K562 (cell line): ENCODE results near the gene FBXO17. TPM values are rescaled to one million over a fixed set of nuclear protein-coding genes. Genes with fewer than 3 reads are reported as not detected.

Experiments used
- DIDO1 ChIP-seq: fragments of 450-650 bp; IDR thresholded peaks from 2 replicates; pipeline ENCODE4 v1.6.1; 2016; ENCODE audit warnings: low read depth, missing biosample characterization, missing genetic modification characterization
- NR3C1 ChIP-seq: sonication (generic); formaldehyde crosslinking; IDR thresholded peaks from 2 replicates; pipeline ENCODE4 v1.8.1; 2022; ENCODE audit warnings: missing genetic modification reagents
- RBM39 ChIP-seq: fragments of 200-400 bp; formaldehyde crosslinking; optimal IDR thresholded peaks from 2 replicates; pipeline ENCODE3; 2018; ENCODE audit warnings: low read depth, low read length
- ZKSCAN8 ChIP-seq: fragments of 200-800 bp; sonication (Bioruptor generic); IDR thresholded peaks from 2 replicates; pipeline ENCODE4 v1.6.1; 2016; ENCODE audit warnings: missing genetic modification characterization, missing compliant biosample characterization
- polyA plus RNA-seq, 8 experiments: library from polyadenylated mRNA; depleted of rRNA in 4 of 8; stranded (reverse) in 5 of 8; unstranded in 3 of 8; fragments of >200 nt; fragmentation: Nextera tagmentation in 2 of 8; fragmentation: Illumina TruSeq in 1 of 8; extraction: Ambion mirVana in 2 of 8; extraction: Trizol in 1 of 8; gene quantifications; 2 replicates each; pipeline versions ENCODE4 v1.2.1 to v1.2.3, GENCODE V29; 2011 to 2014; ENCODE audit warnings: inconsistent platforms in 1 of 8, missing spikeins in 1 of 8
- total RNA-seq, 7 experiments: library from RNA; depleted of rRNA in 6 of 7; stranded (reverse); fragments of >200 nt in 6 of 7; fragmentation: Illumina TruSeq in 2 of 7; extraction: Trizol in 2 of 7; gene quantifications; 2 replicates each; pipeline versions ENCODE4 v1.2.1 to v1.2.3, GENCODE V29; 2011 to 2021; ENCODE audit warnings: low replicate concordance in 1 of 7
- TF ChIP-seq, protein P1 (sequence below): fragments of 250-450 bp; sonication (Bioruptor Pico); IDR thresholded peaks from 2 replicates; pipeline ENCODE4 v1.5.0; 2021; ENCODE audit warnings: mild to moderate bottlenecking, borderline replicate concordance
- TF ChIP-seq, protein P2 (sequence below): IDR thresholded peaks from 3 replicates; pipeline ENCODE4 v1.6.1; 2011; ENCODE audit warnings: borderline replicate concordance, mild to moderate bottlenecking, moderate library complexity; ENCODE audit not compliant: insufficient read length; ENCODE audit errors: extremely low read depth

Gene FBXO17
- total and polyA plus RNA-seq, 9 of the 15 experiments (the other 6 are each of a cell fraction or from before 2014, with no cell fraction given), result 4.1 to 27.1 (median 19.0) TPM

DNA sequence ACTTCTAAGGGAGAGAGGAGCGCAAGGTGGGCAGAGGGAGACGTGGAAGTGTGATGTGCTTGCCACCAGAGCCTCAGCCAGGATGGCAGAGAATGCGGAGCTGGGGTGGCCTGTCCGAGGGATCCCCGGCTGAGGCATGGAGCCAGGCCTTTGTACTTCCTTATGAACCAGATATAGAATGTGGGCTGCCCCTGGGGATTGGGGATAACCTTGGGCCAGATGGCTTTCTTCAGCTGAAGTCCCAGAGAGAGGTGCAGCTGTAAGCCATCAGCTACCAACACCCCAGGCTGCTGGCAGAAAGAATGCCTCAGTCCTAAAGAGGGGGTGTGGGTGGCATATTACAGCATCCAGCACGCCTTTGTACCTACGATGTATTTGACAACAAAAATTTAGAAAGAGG lies 25.5 kb upstream of the FBXO17 start (continued):
- TF ChIP-seq, protein P1, sequence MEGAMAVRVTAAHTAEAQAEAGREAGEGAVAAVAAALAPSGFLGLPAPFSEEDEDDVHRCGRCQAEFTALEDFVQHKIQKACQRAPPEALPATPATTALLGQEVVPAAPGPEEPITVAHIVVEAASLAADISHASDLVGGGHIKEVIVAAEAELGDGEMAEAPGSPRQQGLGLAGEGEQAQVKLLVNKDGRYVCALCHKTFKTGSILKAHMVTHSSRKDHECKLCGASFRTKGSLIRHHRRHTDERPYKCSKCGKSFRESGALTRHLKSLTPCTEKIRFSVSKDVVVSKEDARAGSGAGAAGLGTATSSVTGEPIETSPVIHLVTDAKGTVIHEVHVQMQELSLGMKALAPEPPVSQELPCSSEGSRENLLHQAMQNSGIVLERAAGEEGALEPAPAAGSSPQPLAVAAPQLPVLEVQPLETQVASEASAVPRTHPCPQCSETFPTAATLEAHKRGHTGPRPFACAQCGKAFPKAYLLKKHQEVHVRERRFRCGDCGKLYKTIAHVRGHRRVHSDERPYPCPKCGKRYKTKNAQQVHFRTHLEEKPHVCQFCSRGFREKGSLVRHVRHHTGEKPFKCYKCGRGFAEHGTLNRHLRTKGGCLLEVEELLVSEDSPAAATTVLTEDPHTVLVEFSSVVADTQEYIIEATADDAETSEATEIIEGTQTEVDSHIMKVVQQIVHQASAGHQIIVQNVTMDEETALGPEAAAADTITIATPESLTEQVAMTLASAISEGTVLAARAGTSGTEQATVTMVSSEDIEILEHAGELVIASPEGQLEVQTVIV, result no peak
- TF ChIP-seq, protein P2, sequence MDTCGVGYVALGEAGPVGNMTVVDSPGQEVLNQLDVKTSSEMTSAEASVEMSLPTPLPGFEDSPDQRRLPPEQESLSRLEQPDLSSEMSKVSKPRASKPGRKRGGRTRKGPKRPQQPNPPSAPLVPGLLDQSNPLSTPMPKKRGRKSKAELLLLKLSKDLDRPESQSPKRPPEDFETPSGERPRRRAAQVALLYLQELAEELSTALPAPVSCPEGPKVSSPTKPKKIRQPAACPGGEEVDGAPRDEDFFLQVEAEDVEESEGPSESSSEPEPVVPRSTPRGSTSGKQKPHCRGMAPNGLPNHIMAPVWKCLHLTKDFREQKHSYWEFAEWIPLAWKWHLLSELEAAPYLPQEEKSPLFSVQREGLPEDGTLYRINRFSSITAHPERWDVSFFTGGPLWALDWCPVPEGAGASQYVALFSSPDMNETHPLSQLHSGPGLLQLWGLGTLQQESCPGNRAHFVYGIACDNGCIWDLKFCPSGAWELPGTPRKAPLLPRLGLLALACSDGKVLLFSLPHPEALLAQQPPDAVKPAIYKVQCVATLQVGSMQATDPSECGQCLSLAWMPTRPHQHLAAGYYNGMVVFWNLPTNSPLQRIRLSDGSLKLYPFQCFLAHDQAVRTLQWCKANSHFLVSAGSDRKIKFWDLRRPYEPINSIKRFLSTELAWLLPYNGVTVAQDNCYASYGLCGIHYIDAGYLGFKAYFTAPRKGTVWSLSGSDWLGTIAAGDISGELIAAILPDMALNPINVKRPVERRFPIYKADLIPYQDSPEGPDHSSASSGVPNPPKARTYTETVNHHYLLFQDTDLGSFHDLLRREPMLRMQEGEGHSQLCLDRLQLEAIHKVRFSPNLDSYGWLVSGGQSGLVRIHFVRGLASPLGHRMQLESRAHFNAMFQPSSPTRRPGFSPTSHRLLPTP, result no peak
- TF ChIP-seq NR3C1 (CRISPR knock-in tag), result no peak
- no peak for TF ChIP-seq DIDO1 (tag)
- no peak for TF ChIP-seq ZKSCAN8 (CRISPR knock-in tag)
- TF ChIP-seq RBM39, result no peak
- TF ChIP-seq, all 486 proteins: peak for 0
